Esophagus muscularis mucosa (tissue), 2 donors: ENCODE measurements around the gene ZSWIM2.

Experiments used
- POLR2A ChIP-seq: fragments of 450-650 bp; IDR thresholded peaks from one replicate; pipeline ENCODE4 v1.6.1; 2017; ENCODE audit warnings: antibody characterized with exemption, moderate library complexity, mild to moderate bottlenecking, low read depth
- POLR2AphosphoS5 ChIP-seq, 2 donors: sonication (generic); formaldehyde crosslinking; IDR thresholded peaks; one replicate each; pipeline ENCODE4 v1.6.1; 2017; ENCODE audit warnings: antibody characterized with exemption in 2 of 2

DNA sequence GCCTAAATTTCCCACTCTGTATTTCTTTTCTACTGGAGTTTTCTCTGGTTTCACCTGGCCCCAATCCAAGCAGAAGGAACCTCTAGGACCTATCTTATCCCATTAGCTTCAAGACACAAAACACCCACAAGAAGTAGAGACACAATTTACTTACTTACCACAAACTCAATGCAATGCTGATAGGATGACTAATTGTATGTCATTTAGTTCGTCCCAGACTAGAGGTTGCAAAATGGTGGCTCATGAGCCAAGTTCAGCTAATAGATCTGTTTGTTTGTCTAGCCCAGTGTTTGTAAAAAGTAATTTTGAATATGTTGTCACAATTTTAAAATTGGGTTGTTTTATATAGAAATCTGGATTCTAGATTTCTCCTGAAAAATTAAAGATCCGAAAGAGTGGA is 34.7 kb upstream of the ZSWIM2 start:
- no peak for TF ChIP-seq POLR2AphosphoS5 (IDR thresholded peaks at IDR 0.05)
- TF ChIP-seq POLR2A = no peak
